ENCODE measurements around the gene ACAD10. TPM values are rescaled to one million over a fixed set of nuclear protein-coding genes. Genes with fewer than 3 reads are reported as not detected.

ACAD10 gene
- total and polyA plus RNA-seq, 9 donors = 14.2 to 27.0 (median 21.7) TPM

DNA sequence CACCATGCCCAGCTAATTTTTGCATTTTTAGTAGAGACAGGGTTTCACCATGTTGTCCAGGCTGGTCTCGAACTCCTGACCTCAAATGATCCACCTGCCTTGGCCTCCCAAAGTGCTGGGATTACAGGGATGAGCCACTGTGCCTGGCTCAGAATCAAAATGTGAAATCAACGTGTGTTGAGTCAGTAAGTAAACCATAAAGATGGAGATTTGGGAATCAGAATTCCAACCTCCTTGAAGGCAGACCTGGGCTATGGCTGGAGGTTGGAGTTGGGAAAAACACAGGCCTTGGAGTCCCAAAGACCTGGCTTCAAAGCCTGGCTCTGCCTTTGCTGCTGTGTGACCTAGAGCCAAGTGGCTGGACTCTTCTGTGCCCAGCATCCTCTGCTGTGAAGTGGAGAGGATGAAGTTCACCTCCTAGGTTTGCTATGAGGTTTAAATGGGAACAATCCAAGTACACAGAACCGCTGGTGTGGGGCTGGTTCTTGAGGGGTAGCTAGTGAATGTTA is 91.0 kb downstream of the ACAD10 start:
- Histone ChIP-seq H3K4me3 (no peak overlapping the region), H3K27me3 (no peaks in the 10 kb centered on the region), H3K27ac (peak overlapping the region in 1 of 2 donors; percentile 86), H3K36me3 (no peaks in the 10 kb centered on the region), H3K4me1 (ENCODE audit: insufficient read depth) (peaks cover 27% of the 10 kb centered on the region), H3K9me3 (no peaks in the 10 kb centered on the region)
- TF ChIP-seq EP300 (IDR thresholded peaks at IDR 0.05) (no peak), POLR2A (IDR thresholded peaks at IDR 0.05) (no peak)
- TF ChIP-seq, protein P1, sequence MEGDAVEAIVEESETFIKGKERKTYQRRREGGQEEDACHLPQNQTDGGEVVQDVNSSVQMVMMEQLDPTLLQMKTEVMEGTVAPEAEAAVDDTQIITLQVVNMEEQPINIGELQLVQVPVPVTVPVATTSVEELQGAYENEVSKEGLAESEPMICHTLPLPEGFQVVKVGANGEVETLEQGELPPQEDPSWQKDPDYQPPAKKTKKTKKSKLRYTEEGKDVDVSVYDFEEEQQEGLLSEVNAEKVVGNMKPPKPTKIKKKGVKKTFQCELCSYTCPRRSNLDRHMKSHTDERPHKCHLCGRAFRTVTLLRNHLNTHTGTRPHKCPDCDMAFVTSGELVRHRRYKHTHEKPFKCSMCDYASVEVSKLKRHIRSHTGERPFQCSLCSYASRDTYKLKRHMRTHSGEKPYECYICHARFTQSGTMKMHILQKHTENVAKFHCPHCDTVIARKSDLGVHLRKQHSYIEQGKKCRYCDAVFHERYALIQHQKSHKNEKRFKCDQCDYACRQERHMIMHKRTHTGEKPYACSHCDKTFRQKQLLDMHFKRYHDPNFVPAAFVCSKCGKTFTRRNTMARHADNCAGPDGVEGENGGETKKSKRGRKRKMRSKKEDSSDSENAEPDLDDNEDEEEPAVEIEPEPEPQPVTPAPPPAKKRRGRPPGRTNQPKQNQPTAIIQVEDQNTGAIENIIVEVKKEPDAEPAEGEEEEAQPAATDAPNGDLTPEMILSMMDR (IDR thresholded peaks at IDR 0.05) = no peak
- no peak for DNase-seq
- intact Hi-C loops (cut with DNase I) = no loop called here
- 67 to 77% (median 72%) methylated on average over 3 of the region's 3 CpGs for WGBS, 3 donors

DNA sequence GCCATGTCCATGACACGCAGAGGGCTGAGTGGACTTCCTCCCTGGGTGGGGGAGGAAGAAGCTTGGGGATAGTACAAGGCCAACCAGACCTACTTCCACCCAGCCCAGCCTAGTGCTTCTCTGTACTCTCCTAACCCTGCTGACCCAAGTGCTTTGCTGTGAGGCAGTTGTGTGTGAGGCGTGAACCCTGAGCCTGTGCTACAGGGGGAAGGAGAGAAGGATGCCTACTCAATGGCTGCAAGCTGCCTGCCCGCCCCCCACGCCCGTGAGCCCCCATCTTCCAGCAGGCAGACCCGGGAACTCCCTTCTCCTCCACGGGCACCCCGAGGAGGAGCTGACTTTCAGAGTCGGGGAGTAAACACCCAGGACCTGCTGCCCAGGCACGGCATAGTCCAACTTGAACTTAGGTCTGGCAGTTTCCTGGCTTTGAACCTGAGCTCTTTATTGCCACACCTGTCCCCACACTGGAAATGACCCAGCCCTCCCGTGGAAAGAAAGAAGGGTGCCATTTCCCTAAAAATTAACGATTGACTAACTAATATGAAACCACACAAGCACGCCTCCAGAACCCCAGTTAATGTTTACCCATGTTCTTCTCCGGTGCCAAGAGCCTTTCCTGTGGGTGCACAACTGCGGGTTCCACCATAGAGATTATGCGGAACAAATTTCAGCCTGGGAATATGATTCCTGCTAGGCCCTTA is 91.6 kb downstream of the ACAD10 start:
- 81 to 90% (median 86%) methylated on average over 12 to 16 of the region's 16 CpGs for WGBS, 3 donors

DNA sequence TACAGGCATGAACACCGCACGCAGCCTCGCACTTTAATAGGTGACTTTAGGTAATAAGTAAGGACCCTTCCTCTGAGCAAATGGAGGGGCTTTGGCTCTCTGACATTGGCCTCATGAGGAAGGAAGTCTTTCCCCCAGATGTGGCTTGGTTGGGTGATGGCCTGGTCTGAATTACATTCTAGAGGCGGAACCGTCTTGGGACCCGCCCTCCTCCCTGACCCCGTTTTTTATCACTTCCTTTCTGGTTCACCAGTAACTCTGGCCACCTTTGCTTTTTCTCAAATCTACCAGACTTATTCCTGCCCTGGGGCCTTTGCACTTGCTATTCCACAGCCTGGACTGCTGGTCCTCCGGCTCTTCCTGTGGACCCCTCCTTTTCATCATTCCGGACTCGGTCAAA is 94.3 kb downstream of the ACAD10 start:
- DNase-seq = no peak
- H3K27ac ChIP-seq = no peak overlapping the region
- 90 to 95% (median 93%) methylated on average over 10 of the region's 10 CpGs for WGBS, 3 donors
- peaks cover 12% of the 10 kb centered on the region for H3K4me1 ChIP-seq (ENCODE audit: insufficient read depth)
- no peaks in the 10 kb centered on the region for H3K9me3 ChIP-seq
- TF ChIP-seq POLR2A (IDR thresholded peaks at IDR 0.05) = no peak
- TF ChIP-seq, protein P1 (IDR thresholded peaks at IDR 0.05) = no peak
- no peak for TF ChIP-seq EP300 (IDR thresholded peaks at IDR 0.05)
- intact Hi-C loops (cut with DNase I) = no loop called here
- H3K4me3 ChIP-seq = no peak overlapping the region
- H3K27me3 ChIP-seq = no peaks in the 10 kb centered on the region
- no peaks in the 10 kb centered on the region for H3K36me3 ChIP-seq

More for the DNA sequence above, 91.6 kb downstream of the ACAD10 start:
- no peak overlapping the region for H3K4me3 ChIP-seq
- TF ChIP-seq POLR2A (IDR thresholded peaks at IDR 0.05) (no peak), EP300 (IDR thresholded peaks at IDR 0.05) (no peak)
- TF ChIP-seq, protein P1 (IDR thresholded peaks at IDR 0.05) = no peak
- peak overlapping the region in 1 of 2 donors; percentile 86 for H3K27ac ChIP-seq
- no peaks in the 10 kb centered on the region for H3K9me3 ChIP-seq
- H3K27me3 ChIP-seq = no peaks in the 10 kb centered on the region
- H3K4me1 ChIP-seq (ENCODE audit: insufficient read depth) = peaks cover 27% of the 10 kb centered on the region
- intact Hi-C loops (cut with DNase I) = no loop called here
- no peak for DNase-seq
- H3K36me3 ChIP-seq = no peaks in the 10 kb centered on the region

DNA sequence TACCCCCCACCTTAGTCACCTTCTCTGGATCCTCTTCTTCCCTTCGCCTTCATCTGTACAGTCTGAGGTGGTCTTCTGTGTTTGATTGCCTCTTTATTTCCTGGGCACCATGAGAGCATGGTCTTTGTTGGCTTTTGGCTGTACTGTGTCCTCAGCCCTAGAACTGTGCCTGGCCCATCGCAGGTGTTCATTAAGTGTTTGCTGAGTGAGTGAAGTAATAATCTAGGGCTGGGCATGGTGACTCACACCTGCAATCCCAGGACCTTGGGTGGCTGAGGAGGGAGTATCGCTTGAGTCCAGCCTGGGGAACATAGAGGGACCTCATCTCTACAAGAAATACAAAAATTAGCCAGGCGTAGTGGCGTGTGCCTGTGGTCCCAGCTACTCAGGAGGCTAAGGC is 94.8 kb downstream of the ACAD10 start:
- WGBS, 3 donors = 94 to 99% (median 99%) methylated on average over 5 of the region's 5 CpGs

More for the DNA sequence above, 94.8 kb downstream of the ACAD10 start:
- H3K27me3 ChIP-seq = no peaks in the 10 kb centered on the region
- intact Hi-C loops (cut with DNase I) = no loop called here
- H3K4me1 ChIP-seq (ENCODE audit: insufficient read depth) = peaks cover 11% of the 10 kb centered on the region
- no peaks in the 10 kb centered on the region for H3K9me3 ChIP-seq
- H3K27ac ChIP-seq = no peak overlapping the region
- TF ChIP-seq POLR2A (IDR thresholded peaks at IDR 0.05) (no peak), EP300 (IDR thresholded peaks at IDR 0.05) (no peak)
- TF ChIP-seq, protein P1 (IDR thresholded peaks at IDR 0.05) = no peak
- H3K36me3 ChIP-seq = no peaks in the 10 kb centered on the region
- no peak overlapping the region for H3K4me3 ChIP-seq
- no peak for DNase-seq
